ENCODE results near the gene CPT1A. TPM values are rescaled to one million over a fixed set of nuclear protein-coding genes. Genes with fewer than 3 reads are reported as not detected.

Gene CPT1A
- total RNA-seq, 1 experiment from 2014 or later: 153 TPM

- no peak overlapping the region for H3K27ac ChIP-seq (ENCODE audit: low read length)
- BruUV-seq (replicated peaks): no TSS peak
- in situ Hi-C loops (cut with HindIII; ENCODE audit: low pct_unique_long_range_greater_than_20kb, low sequenced_read_pairs): no loop called here
- H3K4me1 ChIP-seq (ENCODE audit: control insufficient read depth, insufficient read depth, low read length): no peaks in the 10 kb centered on the region
- intact Hi-C loops (cut with micrococcal nuclease; ENCODE audit: unreplicated experiment): no loop called here
- ChIA-PET CTCF (no interaction called here), POLR2A (no interaction called here)
- H3K4me3 ChIP-seq (ENCODE audit: low read depth in 2 of 2, low read length in 2 of 2): no peak overlapping the region
- H3K36me3 ChIP-seq (ENCODE audit: control insufficient read depth, insufficient read depth, low read length): peaks cover 45% of the 10 kb centered on the region
- H3K27me3 ChIP-seq (ENCODE audit: control insufficient read depth, insufficient read depth, low read length): no peaks in the 10 kb centered on the region
- ATAC-seq (no peak), DNase-seq (ENCODE audit: low read depth, low spot score) (no peak)
- H3K9me3 ChIP-seq (ENCODE audit: control insufficient read depth, insufficient read depth, low read depth, low read length): no peaks in the 10 kb centered on the region
- TF ChIP-seq SIN3A (IDR thresholded peaks at IDR 0.05; ENCODE audit: borderline replicate concordance, insufficient read depth, low read depth, low read length): no peak
These were observed 67.5 kb downstream of the CPT1A start for GRCh38 chr11:68774194-68774585.

GRCh38 chr11:68773521-68774193, 68.1 kb downstream of the CPT1A start:
- Histone ChIP-seq H3K27ac (ENCODE audit: low read length) (no peak overlapping the region), H3K36me3 (ENCODE audit: control insufficient read depth, insufficient read depth, low read length) (peaks cover 43% of the 10 kb centered on the region), H3K9me3 (ENCODE audit: control insufficient read depth, insufficient read depth, low read depth, low read length) (no peaks in the 10 kb centered on the region), H3K4me3 (ENCODE audit: low read depth in 2 of 2, low read length in 2 of 2) (no peak overlapping the region), H3K4me1 (ENCODE audit: control insufficient read depth, insufficient read depth, low read length) (no peaks in the 10 kb centered on the region), H3K27me3 (ENCODE audit: control insufficient read depth, insufficient read depth, low read length) (no peaks in the 10 kb centered on the region)
- no peak for TF ChIP-seq SIN3A (IDR thresholded peaks at IDR 0.05; ENCODE audit: borderline replicate concordance, insufficient read depth, low read depth, low read length)
- no peak for TF ChIP-seq CTCF (IDR thresholded peaks at IDR 0.05)
- no peak for TF ChIP-seq TCF7L2 (IDR thresholded peaks at IDR 0.05; ENCODE audit: low read depth, low read length)
- no peak for TF ChIP-seq REST (IDR thresholded peaks at IDR 0.05; ENCODE audit: insufficient read depth in 1 of 2, low read depth in 2 of 2, low read length in 1 of 2)
- TF ChIP-seq POLR2AphosphoS5 (IDR thresholded peaks at IDR 0.05; ENCODE audit: low read depth, low read length): no peak
- ChIA-PET POLR2A (interaction anchor here (0.6 kb wide), 1 partner anchor 759 kb away, joined by 3 read pairs; no protein-coding TSS in a partner anchor), CTCF (no interaction called here)
- ATAC-seq: no peak
- in situ Hi-C loops (cut with HindIII; ENCODE audit: low pct_unique_long_range_greater_than_20kb, low sequenced_read_pairs) (no loop called here), intact Hi-C loops (cut with micrococcal nuclease; ENCODE audit: unreplicated experiment) (no loop called here)
- DNase-seq (ENCODE audit: low read depth, low spot score): no peak
- BruUV-seq (replicated peaks): no TSS peak

- Histone ChIP-seq H3K27me3 (ENCODE audit: control insufficient read depth, insufficient read depth, low read length) (no peaks in the 10 kb centered on the region), H3K36me3 (ENCODE audit: control insufficient read depth, insufficient read depth, low read length) (peaks cover 43% of the 10 kb centered on the region), H3K4me3 (ENCODE audit: low read depth in 2 of 2, low read length in 2 of 2) (no peak overlapping the region), H3K9me3 (ENCODE audit: control insufficient read depth, insufficient read depth, low read depth, low read length) (no peaks in the 10 kb centered on the region), H3K4me1 (ENCODE audit: control insufficient read depth, insufficient read depth, low read length) (no peaks in the 10 kb centered on the region), H3K27ac (ENCODE audit: low read length) (no peak overlapping the region)
- TF ChIP-seq POLR2AphosphoS5 (IDR thresholded peaks at IDR 0.05; ENCODE audit: low read depth, low read length): no peak
- in situ Hi-C loops (cut with HindIII; ENCODE audit: low pct_unique_long_range_greater_than_20kb, low sequenced_read_pairs) (no loop called here), intact Hi-C loops (cut with micrococcal nuclease; ENCODE audit: unreplicated experiment) (no loop called here)
- BruUV-seq (replicated peaks): no TSS peak
- CTCF ChIA-PET: no interaction called here
- DNase-seq (ENCODE audit: low read depth, low spot score): no peak
- POLR2A ChIA-PET: interaction anchor here (0.6 kb wide), 1 partner anchor 758 kb away, joined by 3 read pairs; no protein-coding TSS in a partner anchor
- no peak for ATAC-seq
These were observed 68.8 kb downstream of the CPT1A start for GRCh38 chr11:68772936-68773335.
